ENCODE data around the gene PPP4R4. TPM values are rescaled to one million over a fixed set of nuclear protein-coding genes. Genes with fewer than 3 reads are reported as not detected.
A peak's percentile ranks its signal among the peaks of the same experiment; 100 is the strongest.

PPP4R4 gene
- total RNA-seq, 4 donors from 2014 or later: 0.24 to 4.4 (median 1.3) TPM

DNA sequence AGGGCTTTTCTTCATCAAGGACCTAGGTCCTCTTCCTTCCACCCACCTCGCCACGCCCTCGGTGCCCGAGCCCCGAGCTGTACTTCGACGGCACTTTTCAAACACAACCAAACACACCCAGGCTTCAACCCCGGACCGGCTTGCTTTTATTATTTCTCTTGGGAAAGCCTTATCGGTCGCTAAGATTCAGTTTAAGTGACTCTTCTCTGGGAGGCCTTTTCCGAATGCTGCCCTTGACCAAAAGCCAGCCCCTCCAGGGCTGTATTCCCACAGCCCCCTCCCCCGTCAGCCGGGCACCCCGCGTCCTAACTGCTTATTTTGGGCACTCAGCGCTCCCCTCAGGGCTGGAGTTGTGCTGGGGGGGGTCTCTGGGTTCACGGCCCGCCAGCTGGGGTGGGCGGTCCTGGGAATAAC lies 644 bp upstream of the PPP4R4 start:
- peaks cover 27% of the 10 kb centered on the region for H3K4me1 ChIP-seq
- TF ChIP-seq EP300 (IDR thresholded peaks at IDR 0.05) (no peak), POLR2A (IDR thresholded peaks at IDR 0.05) (no peak), CTCF (IDR thresholded peaks at IDR 0.05) (no peak), POLR2AphosphoS5 (IDR thresholded peaks at IDR 0.05) (no peak)
- peaks cover 13% of the 10 kb centered on the region for H3K27me3 ChIP-seq
- H3K9me3 ChIP-seq: no peaks in the 10 kb centered on the region
- H3K4me3 ChIP-seq: peak overlapping the region; percentile 77
- peak overlapping the region; percentile 41 for H3K27ac ChIP-seq
- no peaks in the 10 kb centered on the region for H3K36me3 ChIP-seq
- no peak for DNase-seq (ENCODE audit: low spot score in 2 of 2)
- WGBS: under 1% methylated on average over 16 of the region's 20 CpGs

- Histone ChIP-seq H3K4me3 (peak overlapping the region; percentile 77), H3K4me1 (peaks cover 27% of the 10 kb centered on the region), H3K27ac (no peak overlapping the region), H3K9me3 (no peaks in the 10 kb centered on the region), H3K36me3 (no peaks in the 10 kb centered on the region), H3K27me3 (peaks cover 13% of the 10 kb centered on the region)
- DNase-seq (ENCODE audit: low spot score in 2 of 2): peak in 1 of 2 donors; percentile 68
- TF ChIP-seq POLR2A (IDR thresholded peaks at IDR 0.05): no peak
- TF ChIP-seq CTCF (IDR thresholded peaks at IDR 0.05): no peak
- TF ChIP-seq EP300 (IDR thresholded peaks at IDR 0.05): no peak
- TF ChIP-seq POLR2AphosphoS5 (IDR thresholded peaks at IDR 0.05): no peak
- WGBS: 0% methylated on average over 4 of the region's 39 CpGs
Observed at GRCh38 chr14:94174604-94175010, 485 bp downstream of the PPP4R4 start.

DNA sequence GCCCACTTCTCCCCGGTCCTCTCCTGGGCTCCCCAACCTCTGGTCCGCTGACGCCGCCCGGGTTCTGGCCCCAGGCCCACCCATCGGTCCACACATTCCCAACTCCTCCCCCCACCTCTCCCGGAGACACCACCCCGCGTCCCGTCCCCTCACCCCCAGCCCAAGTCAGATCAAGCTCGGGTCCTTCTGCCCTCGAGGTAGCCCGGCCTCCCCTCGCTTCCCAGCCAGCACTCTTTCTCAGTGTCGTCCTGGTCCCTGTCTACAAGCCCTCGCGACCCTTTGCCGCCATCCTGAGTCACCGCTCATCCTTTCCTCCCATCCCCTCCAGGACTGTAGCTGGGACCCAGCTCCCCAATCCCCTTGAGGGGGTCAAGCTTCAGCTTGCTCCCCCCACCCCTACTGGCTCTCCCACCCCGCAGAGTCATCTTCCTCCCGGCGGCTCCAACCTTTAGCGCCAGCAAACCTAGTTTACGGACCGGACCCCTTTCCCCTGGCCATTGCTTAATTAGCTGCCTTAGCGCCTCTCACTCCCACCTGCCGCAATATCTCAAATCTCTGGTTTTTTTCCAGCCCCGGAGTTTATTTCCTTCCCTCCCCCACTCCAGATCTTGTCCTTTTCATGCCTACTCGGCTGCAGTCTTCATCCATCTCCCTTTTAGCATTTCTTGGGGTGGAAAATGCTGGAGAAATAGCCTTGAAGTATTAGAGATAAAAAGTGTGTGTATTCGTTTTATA lies 1.1 kb downstream of the PPP4R4 start:
- Histone ChIP-seq H3K4me3 (peak overlapping the region; percentile 77), H3K27ac (no peak overlapping the region), H3K27me3 (peaks cover 13% of the 10 kb centered on the region), H3K4me1 (peaks cover 27% of the 10 kb centered on the region), H3K36me3 (no peaks in the 10 kb centered on the region), H3K9me3 (no peaks in the 10 kb centered on the region)
- WGBS: 3% methylated on average over 30 of the region's 30 CpGs
- TF ChIP-seq EP300 (IDR thresholded peaks at IDR 0.05) (no peak), POLR2AphosphoS5 (IDR thresholded peaks at IDR 0.05) (no peak), CTCF (IDR thresholded peaks at IDR 0.05) (no peak), POLR2A (IDR thresholded peaks at IDR 0.05) (no peak)
- DNase-seq (ENCODE audit: low spot score in 2 of 2): peak in 1 of 2 donors; percentile 66

DNA sequence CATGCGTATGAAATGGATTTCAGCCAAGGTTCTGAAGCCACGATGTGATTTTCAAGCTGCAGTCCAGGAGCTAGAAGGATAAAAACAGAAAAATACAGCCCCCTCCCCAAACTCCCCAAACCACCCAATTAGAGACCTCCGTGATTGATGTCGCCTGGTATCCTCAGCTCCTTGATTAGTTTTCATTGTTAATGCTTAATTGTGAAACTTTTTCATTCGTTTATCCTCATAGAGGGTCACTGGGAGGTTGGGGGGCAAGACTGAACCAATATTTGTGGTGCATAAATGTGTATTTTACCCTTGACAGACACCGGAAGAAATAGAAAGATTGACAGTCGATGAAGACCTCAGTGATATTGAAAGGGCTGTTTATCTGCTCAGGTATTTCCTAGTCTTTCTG lies 1.6 kb downstream of the PPP4R4 start:
- Histone ChIP-seq H3K4me3 (peak overlapping the region; percentile 77), H3K9me3 (no peaks in the 10 kb centered on the region), H3K27me3 (peaks cover 13% of the 10 kb centered on the region), H3K27ac (no peak overlapping the region), H3K36me3 (no peaks in the 10 kb centered on the region), H3K4me1 (peaks cover 31% of the 10 kb centered on the region)
- TF ChIP-seq POLR2AphosphoS5 (IDR thresholded peaks at IDR 0.05) (no peak), EP300 (IDR thresholded peaks at IDR 0.05) (no peak), POLR2A (IDR thresholded peaks at IDR 0.05) (no peak), CTCF (IDR thresholded peaks at IDR 0.05) (no peak)
- DNase-seq (ENCODE audit: low spot score in 2 of 2): no peak
- whole genome bisulfite sequencing: 29% methylated on average over 7 of the region's 7 CpGs

GRCh38 chr14:94176808-94177207 lies 2.7 kb downstream of the PPP4R4 start:
- H3K4me3 ChIP-seq: no peak overlapping the region
- H3K9me3 ChIP-seq: no peaks in the 10 kb centered on the region
- no peaks in the 10 kb centered on the region for H3K36me3 ChIP-seq
- 49% methylated on average over 3 of the region's 3 CpGs for WGBS
- no peak for DNase-seq (ENCODE audit: low spot score in 2 of 2)
- H3K27ac ChIP-seq: no peak overlapping the region
- H3K27me3 ChIP-seq: peaks cover 13% of the 10 kb centered on the region
- peaks cover 32% of the 10 kb centered on the region for H3K4me1 ChIP-seq
- TF ChIP-seq CTCF (IDR thresholded peaks at IDR 0.05) (no peak), POLR2A (IDR thresholded peaks at IDR 0.05) (no peak), EP300 (IDR thresholded peaks at IDR 0.05) (no peak), POLR2AphosphoS5 (IDR thresholded peaks at IDR 0.05) (no peak)
